NCI-H748 (cell line): ENCODE results near the gene CCR8.
"Not testable (repeated sequence)": the region's sequence is repeated elsewhere in the genome, so short reads cannot be mapped to it uniquely, and the experiment has no call there.

ENCODE experiments used
- DNase-seq: peaks from one replicate; lab custom pipeline; 2025; ENCODE audit not compliant: unreplicated experiment; lab: John Stamatoyannopoulos, UW

The CCR8 gene

DNA sequence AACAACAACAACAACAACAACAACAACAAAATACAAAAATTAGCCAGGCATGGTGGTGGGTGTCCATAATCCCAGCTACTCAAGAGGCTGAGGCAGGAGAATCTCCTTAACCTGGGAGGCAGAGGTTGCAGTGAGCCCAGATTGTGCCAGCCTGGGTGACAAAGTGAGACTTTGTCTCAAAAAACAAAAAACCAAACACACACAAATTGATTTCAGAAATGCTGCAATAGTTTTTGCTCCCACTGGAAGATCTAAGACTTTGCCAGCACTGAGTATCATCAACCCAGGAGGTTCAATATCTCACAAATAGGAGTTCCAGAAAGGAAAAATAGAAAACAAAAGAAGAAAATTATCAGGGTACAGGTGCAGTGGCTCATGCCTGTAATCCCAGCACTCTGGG, 16.2 kb upstream of the CCR8 start:
- no peak for DNase-seq

DNA sequence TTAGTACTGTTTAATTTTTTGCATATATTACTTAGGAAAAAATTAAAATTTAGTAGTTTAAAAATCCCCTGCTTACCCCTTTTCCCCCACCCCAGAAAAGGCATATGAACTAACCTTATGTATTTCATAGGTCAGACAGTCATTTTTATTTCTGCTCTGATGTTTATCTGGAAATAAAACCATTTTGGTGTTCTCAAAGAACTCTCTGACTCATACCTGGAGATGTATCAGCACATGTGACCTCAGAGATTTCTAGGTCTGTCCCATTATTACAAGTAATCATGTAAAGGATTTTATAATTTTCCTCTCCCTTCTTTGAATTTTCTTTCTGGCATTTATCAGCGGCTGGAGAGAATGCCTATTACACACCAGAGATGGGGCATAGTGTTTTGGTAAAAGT, 14.1 kb upstream of the CCR8 start:
- DNase-seq, result no peak

DNA sequence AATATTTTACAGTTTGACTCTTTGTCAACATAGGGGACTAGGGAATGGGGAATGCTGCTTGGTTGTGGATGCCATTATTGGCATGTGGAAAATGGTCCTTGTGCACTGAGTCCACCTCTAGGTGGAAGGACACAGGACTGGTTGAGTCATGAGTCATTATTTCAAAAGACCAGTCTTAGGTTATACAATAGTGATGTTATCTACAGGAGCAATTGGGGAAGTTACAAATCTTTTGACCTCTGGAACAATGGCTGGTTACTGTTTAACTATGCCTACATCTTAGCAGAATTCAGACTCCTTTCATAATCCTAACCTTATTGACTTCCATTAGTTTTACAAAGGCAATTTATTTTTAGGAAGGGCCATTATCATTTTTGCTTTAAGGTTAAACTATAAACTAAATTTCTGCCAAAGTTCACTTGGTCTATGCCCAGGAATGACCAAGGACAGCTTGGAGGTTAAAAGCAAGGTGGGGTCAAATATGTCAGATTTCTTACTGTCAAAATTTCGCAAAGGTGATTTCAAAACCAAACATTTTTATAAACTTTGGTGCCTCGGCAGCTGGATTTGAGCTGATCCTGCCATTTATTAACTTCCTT, 11.8 kb upstream of the CCR8 start:
- DNase-seq, result no peak

DNA sequence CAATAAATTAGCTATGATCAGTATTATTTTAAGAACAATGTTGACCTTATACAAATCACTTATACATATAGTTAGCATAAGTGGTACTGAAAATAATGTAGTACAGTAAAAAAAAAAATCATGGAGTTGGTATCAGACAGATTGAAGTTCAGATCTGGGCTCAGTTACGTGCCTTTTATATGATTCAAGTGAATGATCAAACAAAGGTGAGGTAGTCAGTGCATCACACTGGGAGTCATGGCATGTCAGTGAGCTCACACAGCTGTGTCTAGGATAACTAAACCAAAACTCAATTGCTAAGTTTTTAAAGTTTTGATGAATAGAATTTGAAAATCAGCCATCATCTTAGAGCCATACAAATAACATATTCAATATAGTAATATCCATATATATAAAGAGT, 11.2 kb upstream of the CCR8 start:
- DNase-seq, result no peak

DNA sequence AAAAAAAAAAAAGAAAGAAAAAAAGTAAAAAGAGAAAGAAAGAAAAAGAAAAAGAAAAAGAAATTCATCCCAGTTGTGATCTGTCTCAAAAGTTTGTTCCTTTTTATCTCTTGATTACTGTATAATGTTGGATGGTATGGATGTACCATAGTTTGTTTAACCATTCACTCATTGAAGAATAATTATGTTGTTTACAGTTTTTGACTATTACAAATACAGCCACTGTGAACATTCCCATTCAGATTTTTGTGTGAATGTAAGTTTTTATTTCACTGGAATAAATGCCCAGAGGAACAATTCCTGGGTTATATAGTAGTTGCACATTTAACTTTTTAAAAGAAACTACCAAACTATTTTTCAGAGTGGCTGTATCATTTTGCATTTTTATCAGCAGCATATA, 10.3 kb upstream of the CCR8 start:
- DNase-seq, result no peak

- not testable (repeated sequence) for DNase-seq
Observed at GRCh38 chr3:39321574-39321983, 7.9 kb upstream of the CCR8 start.

DNA sequence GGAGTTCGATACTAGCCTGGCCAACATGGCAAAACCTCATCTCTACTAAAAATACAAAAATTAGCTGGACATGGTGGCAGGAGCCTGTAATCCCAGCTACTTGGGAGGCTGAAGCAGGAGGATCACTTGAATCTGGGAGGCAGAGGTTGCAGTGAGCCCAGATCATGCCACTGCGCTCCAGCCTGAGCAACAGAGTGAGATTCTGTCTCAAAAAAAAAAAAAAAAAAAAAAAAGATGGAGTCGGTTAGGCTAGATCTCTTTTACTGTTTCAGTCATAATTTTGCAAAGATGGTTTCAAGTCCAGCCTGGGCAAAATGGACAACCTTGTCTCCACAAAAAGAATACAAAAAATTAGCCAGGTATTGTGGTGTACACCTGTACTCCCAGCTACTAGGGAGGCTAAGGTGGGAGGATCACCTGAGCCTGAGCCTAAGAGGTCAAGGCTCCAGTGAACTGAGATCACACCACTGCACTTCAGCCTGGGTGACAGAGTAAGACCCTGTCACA, 7.2 kb upstream of the CCR8 start:
- not testable (repeated sequence) for DNase-seq

DNA sequence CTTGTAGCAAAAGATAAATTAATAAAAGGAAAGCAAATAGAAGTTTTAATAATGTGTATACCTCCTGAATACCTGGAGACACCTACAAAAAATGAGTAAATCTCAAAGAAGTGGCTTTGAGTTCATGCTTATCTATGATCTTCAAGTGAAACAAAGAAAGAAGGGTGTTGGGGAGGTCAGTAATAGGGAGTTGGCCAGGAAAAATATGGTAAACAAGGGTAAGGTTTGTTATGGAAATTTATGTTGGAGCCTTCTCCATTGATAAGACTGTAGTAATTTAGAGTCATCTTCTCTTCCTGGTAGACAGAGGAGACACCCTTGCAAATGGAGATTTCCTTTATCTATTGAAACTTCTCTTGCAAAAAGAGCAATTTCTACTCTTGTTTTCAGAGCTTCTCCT, 6.6 kb upstream of the CCR8 start:
- no peak for DNase-seq

DNA sequence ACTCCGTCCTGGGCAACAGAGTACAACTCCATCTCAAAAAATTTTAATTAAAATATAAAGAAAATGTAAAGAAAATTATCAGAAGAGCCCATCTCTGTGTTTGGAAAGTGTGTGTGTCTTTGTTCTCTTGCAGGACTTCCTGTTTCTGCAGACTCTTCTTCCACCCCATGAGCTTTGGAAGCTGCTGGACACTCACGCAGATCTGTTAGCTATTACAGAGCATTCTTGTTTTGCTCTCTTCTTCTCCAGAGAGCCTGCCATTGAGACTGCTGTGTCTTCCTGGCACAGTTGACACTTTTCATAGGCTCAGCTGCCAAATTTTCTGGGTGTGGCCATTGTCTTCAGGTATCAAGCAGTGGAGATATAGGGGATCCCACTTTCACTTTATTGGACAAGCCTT, 6.0 kb upstream of the CCR8 start:
- no peak for DNase-seq

DNA sequence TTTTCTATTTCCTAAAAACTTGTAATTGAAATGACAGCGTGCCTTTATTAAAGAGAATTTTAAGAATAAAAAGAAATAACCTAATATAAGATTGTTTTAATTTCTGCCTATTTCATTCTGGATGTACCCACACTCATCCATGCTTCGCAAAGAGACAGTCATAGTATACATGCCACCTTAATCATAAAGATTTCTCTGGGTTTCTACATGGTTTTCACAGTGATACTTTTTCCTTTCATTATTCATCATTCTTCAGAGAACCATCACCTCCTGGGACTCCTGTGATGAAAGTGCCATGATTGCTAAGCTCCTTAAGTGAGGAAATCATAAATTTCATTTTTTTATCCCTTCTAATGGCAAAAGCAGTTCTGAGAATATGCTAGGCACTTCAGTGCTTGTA, 4.3 kb upstream of the CCR8 start:
- no peak for DNase-seq

GRCh38 chr3:39327053-39327745, 2.3 kb upstream of the CCR8 start:
- DNase-seq, result no peak

- no peak for DNase-seq
Observed at GRCh38 chr3:39327746-39328349, 1.7 kb upstream of the CCR8 start.

DNA sequence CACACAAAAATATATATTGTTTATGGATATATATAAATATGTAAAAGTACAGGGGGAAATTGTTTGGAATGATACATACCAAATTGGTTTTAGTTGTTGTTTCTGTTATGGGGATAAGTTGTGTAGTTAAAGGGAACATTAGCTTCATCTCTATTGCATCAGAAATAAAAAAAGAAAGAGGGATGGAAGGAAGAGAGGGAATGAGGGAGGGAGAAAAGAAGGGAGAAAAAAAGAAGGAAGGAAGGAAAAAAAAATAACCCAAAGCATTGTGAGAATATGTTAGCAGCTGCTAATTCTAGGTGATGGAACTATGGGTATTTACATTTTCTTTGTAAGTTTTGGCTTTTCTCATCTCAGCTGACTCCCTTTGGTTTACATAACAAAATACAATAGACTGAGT, 1.3 kb downstream of the CCR8 start:
- DNase-seq, result no peak

DNA sequence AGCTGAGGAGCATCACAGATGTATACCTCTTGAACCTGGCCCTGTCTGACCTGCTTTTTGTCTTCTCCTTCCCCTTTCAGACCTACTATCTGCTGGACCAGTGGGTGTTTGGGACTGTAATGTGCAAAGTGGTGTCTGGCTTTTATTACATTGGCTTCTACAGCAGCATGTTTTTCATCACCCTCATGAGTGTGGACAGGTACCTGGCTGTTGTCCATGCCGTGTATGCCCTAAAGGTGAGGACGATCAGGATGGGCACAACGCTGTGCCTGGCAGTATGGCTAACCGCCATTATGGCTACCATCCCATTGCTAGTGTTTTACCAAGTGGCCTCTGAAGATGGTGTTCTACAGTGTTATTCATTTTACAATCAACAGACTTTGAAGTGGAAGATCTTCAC, 3.0 kb downstream of the CCR8 start:
- no peak for DNase-seq

GRCh38 chr3:39333607-39334006, 4.1 kb downstream of the CCR8 start:
- DNase-seq, result no peak

- no peak for DNase-seq
Observed at GRCh38 chr3:39334205-39334604, 4.7 kb downstream of the CCR8 start.

DNA sequence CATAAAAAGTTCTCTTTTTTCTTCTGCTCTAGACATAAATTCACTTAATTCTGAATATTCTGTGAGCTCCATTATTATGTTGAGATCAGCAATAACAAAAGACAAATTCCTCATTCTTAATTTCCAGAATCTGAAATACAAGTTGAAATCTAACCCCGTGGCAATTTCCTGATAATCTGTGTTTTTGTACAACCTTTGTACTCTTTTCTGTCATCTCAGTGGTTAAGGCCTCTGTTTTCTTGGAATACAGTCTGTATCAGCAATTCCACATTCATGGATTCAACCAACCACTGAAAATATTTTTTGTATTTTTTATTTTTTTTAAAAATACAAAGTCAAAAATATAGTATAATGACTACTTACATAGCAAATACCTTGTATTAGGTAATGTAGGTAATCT, 8.7 kb downstream of the CCR8 start:
- DNase-seq, result no peak

- DNase-seq, result no peak
Observed at GRCh38 chr3:39339086-39339485, 9.6 kb downstream of the CCR8 start.

- DNase-seq, result no peak
Observed at GRCh38 chr3:39343076-39343717, 13.7 kb downstream of the CCR8 start.

- no peak for DNase-seq
Observed at GRCh38 chr3:39343760-39344159, 14.3 kb downstream of the CCR8 start.

DNA sequence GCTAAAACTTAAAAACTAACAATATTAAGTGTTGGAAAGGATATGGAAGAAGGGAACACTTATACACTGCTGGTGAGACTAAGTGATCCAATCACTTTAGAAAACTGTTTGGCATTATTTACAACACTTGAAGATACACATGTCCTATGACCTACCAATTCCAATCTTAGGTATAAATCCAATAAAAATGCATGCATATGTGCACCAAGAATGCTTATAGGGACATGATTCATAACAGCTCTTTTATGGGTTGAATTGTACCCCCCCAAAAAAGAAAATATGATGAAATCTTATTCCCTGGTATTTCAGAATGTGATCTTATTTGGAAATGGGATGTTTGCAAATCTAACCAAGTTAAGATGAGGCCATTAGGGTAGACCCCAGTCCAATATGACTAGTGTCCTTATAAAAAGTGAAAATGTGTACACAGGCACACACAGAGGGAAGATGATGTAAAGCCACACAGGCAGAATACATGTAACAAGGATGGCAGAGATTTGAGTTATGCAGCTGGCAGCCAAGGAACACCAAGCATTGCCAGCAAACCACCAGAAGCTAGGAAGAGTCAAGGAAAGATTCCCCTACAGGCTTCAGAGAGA, 15.3 kb downstream of the CCR8 start:
- no peak for DNase-seq
